H54 (cell line): ENCODE measurements around the gene SIGMAR1.

ENCODE experiments used
- DNase-seq: peaks from one replicate; pipeline ENCODE4 v3.0.0; 2011; ENCODE audit warnings: low spot score, mixed read lengths; ENCODE audit not compliant: insufficient read length
- FAIRE-seq: peaks from 3 replicates; lab custom pipeline; 2011; peaks lifted over from hg19 to GRCh38; lab: Jason Lieb, UNC
- POLR2A ChIP-seq: IDR thresholded peaks from 2 replicates; pipeline ENCODE4 v1.6.1; 2011; ENCODE audit warnings: low read depth, mild to moderate bottlenecking, low read length

Gene SIGMAR1

DNA sequence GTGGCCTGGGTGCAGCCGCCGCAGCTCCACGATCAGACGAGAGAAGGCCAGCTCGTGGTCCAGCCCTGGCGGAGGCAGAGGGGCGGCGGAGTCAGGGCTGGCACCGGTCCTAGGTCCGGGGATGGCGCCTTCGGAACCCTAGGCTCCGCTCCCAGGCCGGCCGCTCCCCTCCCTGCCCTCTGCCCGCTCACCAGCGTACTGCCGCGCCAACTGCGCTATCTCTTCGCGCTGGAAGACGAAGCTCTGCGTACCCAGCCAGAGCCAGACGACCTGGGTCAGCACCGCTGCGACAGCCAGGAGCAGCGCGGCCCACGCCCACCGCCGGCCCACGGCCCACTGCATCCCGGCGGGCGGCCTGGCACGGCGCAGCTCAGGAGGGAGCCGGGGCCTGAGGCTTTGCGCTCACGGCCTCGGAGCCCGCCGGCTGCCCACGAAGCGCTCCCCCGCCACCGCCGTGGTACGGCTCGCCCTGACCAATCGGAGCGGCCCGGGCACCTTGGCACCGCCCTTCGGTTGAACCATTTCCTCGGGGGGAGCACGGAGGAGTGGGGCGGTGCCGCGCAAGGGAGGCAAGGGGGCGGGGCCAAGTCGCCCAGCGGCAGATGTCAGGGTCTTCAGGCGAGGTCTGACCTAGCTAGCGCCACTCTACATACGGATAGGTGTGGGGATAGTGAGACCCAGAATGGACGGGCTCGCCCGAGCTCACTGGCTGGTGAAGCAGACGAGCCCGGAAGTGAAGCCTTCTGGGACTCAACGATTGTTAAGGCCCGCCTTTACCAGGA, at the start of gene SIGMAR1:
SIGMAR1 (minus strand) TSS at position 432 of the 782 bp plus-strand sequence; CDS start at position 342, 90 bp downstream.
- FAIRE-seq, result no peak
- DNase-seq, result peak; percentile 77
- TF ChIP-seq POLR2A, result peak; percentile 80

DNA sequence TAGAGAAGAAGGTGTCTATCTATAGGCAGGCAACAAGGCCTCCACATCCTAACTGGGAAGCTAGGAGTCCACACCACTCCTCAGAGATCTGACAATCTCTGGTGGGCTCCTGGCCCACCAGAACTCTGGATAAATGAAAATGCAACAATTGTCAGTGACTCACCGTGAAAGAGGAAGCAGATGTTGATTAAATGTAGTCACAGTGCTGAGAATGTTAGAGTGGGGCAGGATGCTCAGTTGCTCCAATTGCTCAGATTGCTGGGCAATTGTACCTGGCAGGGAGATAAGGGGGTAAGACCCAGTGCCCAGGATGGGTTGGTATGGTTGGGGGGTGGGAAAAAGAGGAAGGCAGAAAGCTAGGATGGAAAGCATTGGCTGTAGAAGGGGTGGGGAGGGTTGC, 49.1 kb upstream of the SIGMAR1 start:
- no peak for TF ChIP-seq POLR2A
- FAIRE-seq (no peak), DNase-seq (no peak)

DNA sequence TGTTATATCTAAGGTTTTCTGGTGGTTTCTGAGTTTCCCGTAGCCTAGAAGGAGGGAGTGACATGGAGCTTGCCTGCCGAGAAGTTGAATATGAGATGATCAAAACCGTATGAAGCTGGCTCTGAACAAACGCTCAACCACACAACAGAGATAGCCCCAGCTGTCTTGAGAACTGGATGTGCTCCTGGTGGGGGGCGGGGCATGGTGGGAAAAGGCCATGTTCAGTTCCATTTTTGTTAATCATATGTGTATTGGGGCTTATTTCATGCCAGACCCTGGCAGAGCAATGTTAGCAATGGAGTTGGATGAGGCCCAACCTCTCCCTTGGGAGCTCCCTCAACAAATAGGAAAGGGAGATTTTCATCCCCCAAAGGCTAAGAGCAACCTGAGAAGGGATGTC, 48.6 kb upstream of the SIGMAR1 start:
- DNase-seq (no peak), FAIRE-seq (no peak)
- TF ChIP-seq POLR2A, result no peak

DNA sequence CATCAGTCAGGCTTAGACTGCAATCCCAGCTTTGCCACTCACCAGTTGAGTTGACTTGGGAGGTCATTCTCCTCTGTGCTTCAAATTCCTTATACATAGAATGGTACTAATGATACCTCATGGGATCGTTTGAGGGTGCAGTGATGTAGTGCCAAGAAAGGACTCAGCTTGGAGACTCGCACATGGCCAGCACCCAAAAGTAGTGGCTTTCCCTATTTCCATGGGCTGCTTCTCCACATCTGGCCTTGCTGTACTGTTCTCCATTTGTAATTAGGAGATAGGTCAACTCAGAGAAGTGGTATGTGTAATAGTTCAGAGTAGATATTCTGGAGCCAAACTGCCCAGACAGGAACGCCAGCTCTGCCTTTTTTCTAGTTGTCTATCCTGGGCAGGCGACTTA, 48.0 kb upstream of the SIGMAR1 start:
- FAIRE-seq, result no peak
- TF ChIP-seq POLR2A, result no peak

DNA sequence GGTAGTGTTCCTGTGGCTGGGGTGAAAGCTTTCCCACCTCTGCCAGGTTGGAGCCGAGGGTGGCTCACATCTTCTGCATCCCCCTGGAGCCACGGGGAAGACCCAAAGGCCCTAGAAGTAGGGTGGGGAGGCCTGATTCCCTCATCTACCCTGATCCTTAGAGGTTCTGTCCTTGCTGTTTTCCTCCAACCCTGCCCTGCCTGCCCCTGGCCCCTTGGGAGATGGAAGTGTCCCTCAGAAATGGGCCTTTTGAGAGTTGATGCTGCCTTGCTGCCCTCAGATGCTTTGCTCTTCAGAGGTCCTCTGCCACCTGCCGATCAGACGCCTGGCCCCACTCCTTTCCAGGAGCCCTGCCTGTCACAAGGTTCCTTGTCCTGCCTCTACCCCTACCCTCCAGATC, 47.2 kb upstream of the SIGMAR1 start:
- FAIRE-seq (no peak), DNase-seq (no peak)
- TF ChIP-seq POLR2A, result no peak

More for the DNA sequence above, 48.0 kb upstream of the SIGMAR1 start:
- no peak for DNase-seq

DNA sequence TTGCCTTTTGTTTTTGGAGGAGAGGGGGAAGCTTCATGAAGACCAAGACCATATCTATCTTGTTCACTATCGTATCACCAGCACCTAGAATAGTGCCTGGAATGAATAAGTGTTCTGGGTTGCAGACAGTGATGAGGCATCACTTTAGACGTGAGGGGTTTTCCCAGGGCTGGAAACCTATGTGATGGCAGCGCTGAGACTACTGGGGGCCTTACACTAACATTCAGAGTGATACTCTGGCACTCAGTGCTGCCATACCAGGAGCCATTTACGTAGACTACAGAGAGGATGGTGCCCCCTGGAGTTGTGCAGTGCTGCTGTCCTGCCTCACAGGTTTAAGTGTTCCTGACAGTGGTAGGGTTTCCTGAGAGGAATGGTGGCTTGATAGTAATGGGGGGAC, 46.6 kb upstream of the SIGMAR1 start:
- no peak for TF ChIP-seq POLR2A
- DNase-seq, result no peak
- FAIRE-seq, result no peak

DNA sequence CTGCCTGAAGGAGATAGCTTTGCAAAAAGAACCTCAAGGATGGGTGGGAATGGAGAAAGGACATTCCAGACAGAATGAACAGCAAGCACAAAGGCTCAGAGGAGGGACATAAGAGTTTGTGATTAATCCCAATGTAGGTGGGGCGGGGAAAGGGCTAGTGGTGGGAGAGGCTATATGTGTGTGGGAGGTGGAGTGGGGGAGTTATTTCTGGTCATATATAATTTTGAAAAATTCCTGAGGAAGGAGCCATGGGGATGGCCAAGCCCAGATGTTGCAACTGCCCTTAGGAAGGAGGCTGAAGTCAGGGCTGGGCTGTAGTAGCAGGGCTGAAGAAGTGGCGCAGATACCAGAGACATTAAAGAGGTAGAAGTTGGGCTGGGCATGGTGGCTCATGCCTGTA, 38.3 kb upstream of the SIGMAR1 start:
- no peak for FAIRE-seq
- no peak for TF ChIP-seq POLR2A
- no peak for DNase-seq

DNA sequence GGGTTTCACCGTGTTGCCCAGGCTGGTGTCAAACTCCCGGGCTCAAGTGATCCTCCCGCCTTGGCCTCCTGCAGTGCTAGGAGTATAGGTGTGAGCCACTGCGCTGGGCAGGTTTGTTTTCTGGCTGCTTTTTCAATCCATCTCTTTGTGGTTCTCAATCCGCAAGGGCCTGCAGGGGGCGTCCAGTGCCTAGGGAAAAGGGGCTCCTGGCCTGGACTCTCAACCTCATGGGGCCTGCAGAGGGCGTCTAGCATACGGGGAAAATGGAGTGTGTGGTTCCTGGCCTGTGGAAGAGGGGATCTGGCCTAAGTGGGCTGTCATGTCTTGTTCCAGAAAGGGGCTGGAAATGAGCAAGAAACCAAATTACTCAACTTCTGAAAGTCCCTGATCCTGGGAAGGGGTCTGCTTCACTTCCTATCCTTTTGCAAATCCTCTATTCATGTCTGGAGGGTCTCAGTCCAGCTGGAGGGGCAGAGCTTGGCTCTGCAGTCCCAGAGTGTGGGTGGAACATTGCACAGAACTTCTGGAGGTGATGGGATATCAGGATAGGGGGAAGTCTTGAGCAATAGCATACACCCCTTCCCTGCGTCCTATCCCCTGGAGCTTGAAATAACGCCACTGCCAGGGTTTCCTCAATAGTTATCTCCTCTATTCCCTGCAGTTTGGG, 37.6 kb upstream of the SIGMAR1 start:
- no peak for TF ChIP-seq POLR2A
- no peak for FAIRE-seq
- DNase-seq, result no peak

DNA sequence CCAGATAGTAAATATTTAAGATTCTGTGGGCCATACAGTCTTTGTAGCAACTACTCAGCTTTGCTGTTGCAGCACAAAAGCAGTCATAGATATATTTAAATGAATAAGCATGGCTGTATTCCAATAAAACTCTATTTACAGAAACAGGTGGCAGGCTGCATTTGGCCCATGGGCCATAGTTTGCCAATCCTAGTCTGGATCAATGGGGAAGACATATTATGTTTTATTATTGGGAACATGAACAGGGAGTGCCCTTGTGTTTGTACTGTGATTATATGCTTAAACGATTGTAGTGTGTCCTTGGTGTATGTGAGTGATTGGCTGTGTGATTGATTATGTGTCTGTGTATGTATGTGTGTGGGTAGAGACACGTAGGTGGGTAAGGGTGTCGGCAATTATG, 36.9 kb upstream of the SIGMAR1 start:
- no peak for DNase-seq
- no peak for FAIRE-seq
- no peak for TF ChIP-seq POLR2A

DNA sequence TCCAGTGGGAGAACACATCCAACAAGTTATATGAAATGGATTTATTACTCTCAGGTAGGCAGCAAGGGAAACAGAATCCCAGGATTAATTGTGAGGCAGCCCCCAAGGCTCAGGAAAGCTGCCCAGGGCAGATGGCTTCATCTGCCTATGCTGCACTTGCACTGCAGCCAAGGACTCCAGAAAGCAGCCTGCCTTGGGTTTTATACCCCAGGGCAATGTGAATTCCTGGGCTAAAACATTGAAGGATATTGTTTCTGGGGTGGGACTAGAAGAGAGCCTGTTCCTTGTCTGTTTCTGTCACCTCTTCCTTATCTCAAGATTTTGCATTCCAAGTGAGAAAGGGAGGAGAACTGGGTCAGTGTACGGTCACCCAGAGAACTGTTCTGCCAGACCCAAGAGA, 33.7 kb upstream of the SIGMAR1 start:
- DNase-seq (no peak), FAIRE-seq (no peak)
- no peak for TF ChIP-seq POLR2A

DNA sequence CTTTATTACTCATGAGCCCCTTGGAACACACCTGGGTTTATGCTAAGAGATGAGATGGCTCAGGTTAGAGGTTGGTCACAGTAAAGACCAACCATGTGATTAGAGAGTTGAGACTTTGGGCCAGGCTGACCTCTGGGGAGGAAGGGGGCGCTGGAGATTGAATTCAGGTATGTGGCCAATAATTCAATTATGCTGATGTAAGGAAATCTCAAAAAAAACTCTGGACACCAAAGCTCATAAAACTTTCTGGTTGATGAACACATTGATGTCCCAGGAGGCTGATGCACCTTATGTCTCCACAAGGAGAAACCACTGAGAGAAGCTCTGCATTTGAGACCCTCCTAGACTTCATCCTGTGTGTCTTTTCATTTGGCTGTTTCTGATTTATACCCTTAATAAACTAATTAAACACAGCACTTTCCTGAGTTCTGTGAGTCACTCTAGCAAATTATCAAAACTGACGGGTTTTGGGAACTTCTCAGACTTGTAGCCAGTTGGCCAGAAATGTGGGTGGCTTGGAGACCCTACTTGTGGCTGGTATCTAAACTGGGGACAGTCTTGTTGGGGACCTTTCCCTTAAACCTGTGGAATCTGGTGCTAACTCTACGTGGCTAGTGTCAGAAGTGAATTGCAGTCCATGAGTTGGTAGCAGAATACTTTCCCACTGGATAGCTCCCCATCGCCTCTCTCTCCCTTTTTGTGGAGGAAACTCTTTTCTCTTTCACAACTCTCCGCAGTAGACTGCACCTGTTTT, 32.4 kb upstream of the SIGMAR1 start:
- DNase-seq, result no peak
- no peak for FAIRE-seq
- no peak for TF ChIP-seq POLR2A

DNA sequence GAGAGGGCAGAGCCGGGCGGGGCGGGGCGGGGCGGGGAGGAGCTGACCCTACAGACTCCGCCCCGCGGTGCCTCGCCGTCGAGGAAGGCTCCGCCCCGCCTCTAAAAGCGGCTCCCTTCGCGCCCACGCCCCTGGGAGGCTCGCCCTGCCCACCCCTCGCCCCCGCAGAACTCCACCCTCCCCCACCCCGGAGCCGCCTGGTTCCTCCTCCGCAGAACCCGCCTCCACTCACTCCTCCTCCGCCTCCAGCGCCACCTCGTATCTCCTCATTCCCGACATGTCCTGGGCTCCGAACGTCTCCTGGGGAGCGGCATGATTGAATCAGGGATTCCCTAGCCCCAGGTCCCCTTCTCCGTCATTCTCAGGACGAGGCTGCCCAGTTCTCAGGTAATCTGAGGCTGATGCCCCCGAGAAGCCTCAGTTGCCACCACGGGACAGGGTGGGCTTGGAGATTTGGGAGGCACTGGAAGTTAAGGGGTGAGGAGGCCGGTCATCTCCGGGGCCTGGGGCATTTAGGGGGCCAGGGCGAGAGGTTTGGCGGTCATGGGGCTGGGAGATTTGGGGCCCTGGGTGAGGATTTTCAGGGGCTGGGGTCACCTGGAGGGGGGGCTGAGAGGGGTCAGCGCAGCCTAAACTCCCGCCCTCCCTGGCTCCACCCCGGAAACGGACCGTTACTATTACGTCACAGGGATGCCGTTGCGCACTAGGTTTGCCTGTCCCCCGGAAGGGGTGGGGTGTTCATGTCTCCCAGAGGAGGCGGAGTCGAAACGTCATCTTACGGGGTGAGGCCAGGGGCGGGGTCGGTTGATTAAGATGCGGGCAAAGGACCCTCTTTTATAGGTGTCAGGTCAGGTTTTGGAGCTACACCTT, 28.0 kb upstream of the SIGMAR1 start:
- DNase-seq, result peak; percentile 77
- peak; percentile 80 for FAIRE-seq
- peak; percentile 74 for TF ChIP-seq POLR2A

DNA sequence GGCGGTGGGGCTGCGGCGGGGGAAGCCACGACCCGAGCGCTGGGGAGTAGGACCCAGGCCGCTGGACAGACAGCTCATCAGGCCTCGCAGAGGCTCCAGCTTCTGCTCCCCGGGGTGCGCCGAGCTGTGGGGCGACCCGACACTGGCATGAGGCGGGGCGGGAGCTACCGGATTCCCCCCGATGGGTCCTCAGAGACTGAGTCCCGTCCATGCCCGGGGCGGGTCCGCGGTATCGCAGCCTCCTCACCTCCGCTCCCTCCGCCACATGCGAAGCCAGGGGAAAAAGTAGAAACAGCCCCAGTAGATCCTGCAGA, 27.4 kb upstream of the SIGMAR1 start:
- no peak for DNase-seq
- no peak for FAIRE-seq
- TF ChIP-seq POLR2A, result no peak
